ENCODE results near the gene PYCARD. TPM values are rescaled to one million over a fixed set of nuclear protein-coding genes. Genes with fewer than 3 reads are reported as not detected.

PYCARD gene
- total RNA-seq, 1 experiment from 2014 or later: 29.8 TPM

DNA sequence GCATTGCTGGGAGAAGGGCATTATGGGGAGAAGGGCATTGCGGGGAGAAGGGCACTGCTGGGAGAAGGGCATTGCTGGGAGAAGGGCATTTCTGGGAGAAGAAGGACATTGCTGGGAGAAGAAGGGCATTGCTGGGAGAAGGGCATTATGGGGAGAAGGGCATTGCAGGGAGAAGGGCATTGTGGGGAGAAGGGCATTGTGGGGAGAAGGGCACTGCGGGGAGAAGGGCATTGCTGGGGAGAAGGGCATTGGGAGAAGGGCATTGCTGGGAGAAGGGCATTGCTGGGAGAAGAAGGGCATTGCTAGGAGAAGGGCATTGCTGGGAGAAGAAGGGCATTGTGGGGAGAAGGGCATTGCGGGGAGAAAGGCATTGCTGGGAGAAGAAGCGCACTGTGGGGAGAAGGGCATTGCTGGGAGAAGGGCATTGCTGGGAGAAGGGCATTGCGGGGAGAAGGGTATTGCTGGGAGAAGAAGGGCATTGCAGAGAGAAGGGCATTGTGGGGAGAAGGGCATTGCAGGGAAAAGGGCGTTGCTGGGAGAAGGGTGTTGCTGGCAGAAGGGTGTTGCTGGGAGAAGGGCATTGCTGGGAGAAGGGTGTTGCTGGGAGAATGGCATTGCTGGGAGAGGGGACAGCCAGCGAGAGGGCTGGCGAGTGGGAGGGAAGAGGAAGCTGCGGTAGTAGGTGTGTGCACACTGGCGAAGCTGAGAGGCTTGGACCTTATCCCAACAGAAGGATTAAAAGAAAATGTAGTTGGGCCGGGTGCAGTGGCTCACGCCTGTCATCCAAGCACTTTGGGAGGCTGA is 19.0 kb upstream of the PYCARD start:
- no peak for DNase-seq
- H3K9ac ChIP-seq (ENCODE audit: low read length): no peak overlapping the region
- no peak overlapping the region for H3K27ac ChIP-seq (ENCODE audit: low read length)
- H3F3A ChIP-seq (ENCODE audit: low read length, unreplicated experiment): no peaks in the 10 kb centered on the region
- ChIA-PET POLR2A (ENCODE audit: unreplicated experiment) (no interaction called here), CTCF (no interaction called here)
- no peak for ATAC-seq
- no peak overlapping the region for H2AFZ ChIP-seq (ENCODE audit: low read length)
- H3K36me3 ChIP-seq (ENCODE audit: low read depth, low read length): no peaks in the 10 kb centered on the region
- no peaks in the 10 kb centered on the region for H3K9me2 ChIP-seq (replicated peaks; ENCODE audit: low read length)
- no peak overlapping the region for H3K4me3 ChIP-seq (ENCODE audit: low read length)
- TF ChIP-seq CTCF (conservative IDR thresholded peaks at IDR 0.05; ENCODE audit: low read depth, low read length): no peak
- no peak for TF ChIP-seq EZH2phosphoT487 (IDR thresholded peaks at IDR 0.05; ENCODE audit: borderline replicate concordance, low read length)
- no peaks in the 10 kb centered on the region for H4K20me1 ChIP-seq (ENCODE audit: low read length)
- no peaks in the 10 kb centered on the region for H3K79me2 ChIP-seq (ENCODE audit: low read length)
- no TSS peak for BruUV-seq (replicated peaks)
- H3K9me3 ChIP-seq (ENCODE audit: low read length): no peaks in the 10 kb centered on the region
- no peak overlapping the region for H3K4me2 ChIP-seq (ENCODE audit: low read length)
- H3K4me1 ChIP-seq (ENCODE audit: insufficient read depth, low read length): no peaks in the 10 kb centered on the region
- intact Hi-C loops (cut with micrococcal nuclease): no loop called here
- peaks cover under 1% of the 10 kb centered on the region; the same call in 1 of the 2 replicates for H3K27me3 ChIP-seq (ENCODE audit: low read length)

DNA sequence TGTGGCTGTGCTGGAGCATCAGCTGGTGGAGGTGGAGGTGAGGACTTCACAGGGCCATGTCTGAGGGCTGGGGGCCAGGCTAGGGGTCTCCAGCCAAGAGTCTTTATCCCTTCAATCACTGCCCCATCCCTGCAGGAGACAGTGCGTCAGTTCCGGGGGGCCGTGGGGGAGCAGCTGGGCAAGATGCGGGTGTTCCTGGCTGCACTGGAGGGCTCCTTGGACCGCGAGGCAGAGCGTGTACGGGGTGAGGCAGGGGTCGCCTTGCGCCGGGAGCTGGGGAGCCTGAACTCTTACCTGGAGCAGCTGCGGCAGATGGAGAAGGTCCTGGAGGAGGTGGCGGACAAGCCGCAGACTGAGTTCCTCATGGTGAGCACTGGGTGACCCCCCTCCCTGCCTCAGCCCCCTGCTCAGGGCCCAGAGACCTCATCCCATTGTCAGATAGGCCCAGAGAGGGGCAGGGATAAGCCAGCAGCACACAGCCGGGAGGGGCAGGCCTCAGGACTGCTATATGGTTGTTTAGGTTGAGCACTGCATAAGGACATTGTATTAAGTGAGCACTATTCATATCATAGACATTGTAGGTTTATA is 16.7 kb upstream of the PYCARD start:
- Histone ChIP-seq H3K27me3 (ENCODE audit: low read length) (peaks cover 10% of the 10 kb centered on the region), H3K79me2 (ENCODE audit: low read length) (no peaks in the 10 kb centered on the region), H3K27ac (ENCODE audit: low read length) (no peak overlapping the region), H3K9me3 (ENCODE audit: low read length) (no peaks in the 10 kb centered on the region), H3K9ac (ENCODE audit: low read length) (no peak overlapping the region), H3K4me1 (ENCODE audit: insufficient read depth, low read length) (0 out of 2 replicates have a peak, but pooled peaks cover 7% of the 10 kb centered on the region), H2AFZ (ENCODE audit: low read length) (no peak overlapping the region), H3K36me3 (ENCODE audit: low read depth, low read length) (no peaks in the 10 kb centered on the region), H4K20me1 (ENCODE audit: low read length) (no peaks in the 10 kb centered on the region), H3F3A (ENCODE audit: low read length, unreplicated experiment) (no peaks in the 10 kb centered on the region), H3K4me3 (ENCODE audit: low read length) (no peak overlapping the region), H3K9me2 (replicated peaks; ENCODE audit: low read length) (no peaks in the 10 kb centered on the region), H3K4me2 (ENCODE audit: low read length) (no peak overlapping the region)
- no peak for DNase-seq
- no TSS peak for BruUV-seq (replicated peaks)
- POLR2A ChIA-PET (ENCODE audit: unreplicated experiment): no interaction called here
- CTCF ChIA-PET: no interaction called here
- no peak for ATAC-seq
- TF ChIP-seq EZH2 (IDR thresholded peaks at IDR 0.05; ENCODE audit: low read length, unreplicated experiment) (no peak), CTCF (conservative IDR thresholded peaks at IDR 0.05; ENCODE audit: low read depth, low read length) (no peak), EZH2phosphoT487 (IDR thresholded peaks at IDR 0.05; ENCODE audit: borderline replicate concordance, low read length) (no peak)
- intact Hi-C loops (cut with micrococcal nuclease): no loop called here

GRCh38 chr16:31217136-31217530 is 14.6 kb upstream of the PYCARD start:
- Histone ChIP-seq H3K9me2 (replicated peaks; ENCODE audit: low read length) (no peaks in the 10 kb centered on the region), H4K20me1 (ENCODE audit: low read length) (no peaks in the 10 kb centered on the region), H3K9ac (ENCODE audit: low read length) (no peak overlapping the region), H3K4me1 (ENCODE audit: insufficient read depth, low read length) (0 out of 2 replicates have a peak, but pooled peaks cover 7% of the 10 kb centered on the region), H3K4me3 (ENCODE audit: low read length) (no peak overlapping the region), H3K27me3 (ENCODE audit: low read length) (peaks cover 10% of the 10 kb centered on the region), H3K9me3 (ENCODE audit: low read length) (no peaks in the 10 kb centered on the region), H3K36me3 (ENCODE audit: low read depth, low read length) (no peaks in the 10 kb centered on the region), H2AFZ (ENCODE audit: low read length) (no peak overlapping the region), H3K27ac (ENCODE audit: low read length) (no peak overlapping the region), H3F3A (ENCODE audit: low read length, unreplicated experiment) (no peaks in the 10 kb centered on the region), H3K4me2 (ENCODE audit: low read length) (no peak overlapping the region), H3K79me2 (ENCODE audit: low read length) (no peaks in the 10 kb centered on the region)
- TF ChIP-seq EZH2phosphoT487 (IDR thresholded peaks at IDR 0.05; ENCODE audit: borderline replicate concordance, low read length) (no peak), CTCF (conservative IDR thresholded peaks at IDR 0.05; ENCODE audit: low read depth, low read length) (no peak)
- CTCF ChIA-PET: no interaction called here
- intact Hi-C loops (cut with micrococcal nuclease): no loop called here
- DNase-seq: no peak
- POLR2A ChIA-PET (ENCODE audit: unreplicated experiment): no interaction called here
- ATAC-seq: no peak
- no TSS peak for BruUV-seq (replicated peaks)
